HCT116 (cell line): Measurements from ENCODE around the gene LIG3. TPM values are rescaled to one million over a fixed set of nuclear protein-coding genes. Genes with fewer than 3 reads are reported as not detected.

Source experiments
- ATAC-seq: fragments of 200-7000 bp; cut with Tn5 transposase; 2 replicates; pipeline ENCODE4 v1.9.1; 2020; ENCODE audit warnings: mild to moderate bottlenecking, moderate library complexity
- BruUV-seq: library from RNA; stranded (reverse); fragments of 400-500 nt; replicated peaks from 2 replicates; lab custom pipeline; 2021; lab: Mats Ljungman, UMichigan
- CTCF ChIA-PET: fragments of 300-600 bp; sonication (Branson Sonifier 250); formaldehyde crosslinking; loops from one replicate; lab custom pipeline; 2021; ENCODE audit warnings: antibody characterized with exemption; lab: Charles Lee
- POLR2A ChIA-PET: fragments of 300-600, 350-600 bp; sonication (Branson Sonifier 250); formaldehyde crosslinking; loops from one replicate; lab custom pipeline; 2021; ENCODE audit warnings: antibody characterized with exemption; lab: Charles Lee
- RAD21 ChIA-PET, 2 experiments: fragments of 300-600 bp; sonication (Branson Sonifier 250); formaldehyde crosslinking; loops; one replicate each; lab custom pipeline; 2023; ENCODE audit warnings: low total read pairs in 2 of 2; ENCODE audit not compliant: uncharacterized antibody in 2 of 2, unreplicated experiment in 2 of 2, low non-redundant PET in 1 of 2; lab: Charles Lee
- DNase-seq: peaks from one replicate; pipeline ENCODE4 v3.0.0-alpha.2; 2010; ENCODE audit warnings: low read depth, low spot score
- H2AFZ ChIP-seq: fragments of 200-600 bp; shearing (Covaris generic), sonication (generic); 2 replicates; pipeline ENCODE4 v1.6.1; 2017; ENCODE audit warnings: low read depth, mixed run types, mixed read lengths, antibody characterized with exemption, low read length; ENCODE audit not compliant: poor library complexity, severe bottlenecking
- H3K27ac ChIP-seq: 2 replicates; pipeline ENCODE4 v1.5.1; 2012; ENCODE audit warnings: low read depth, low read length
- H3K27me3 ChIP-seq: fragments of 200-600 bp; sonication (generic); 2 replicates; pipeline ENCODE4 v1.6.1; 2016; ENCODE audit warnings: mixed run types, low read length, mixed read lengths; ENCODE audit not compliant: insufficient read depth
- H3K36me3 ChIP-seq, 2 experiments: fragments of 200-500 bp in 1 of 2; fragments of 200-600 bp in 1 of 2; sonication (Bioruptor generic) in 1 of 2; sonication (generic) in 1 of 2; 2 replicates each; pipeline versions ENCODE4 v1.5.1 to v1.6.1; 2014 to 2016; ENCODE audit warnings: low read length in 2 of 2, inconsistent platforms in 1 of 2, mixed read lengths in 1 of 2, mixed run types in 1 of 2; ENCODE audit not compliant: insufficient read depth in 2 of 2, control insufficient read depth in 1 of 2
- H3K4me1 ChIP-seq, 2 experiments: fragments of 200-600 bp in 1 of 2; sonication (generic) in 1 of 2; 2 replicates each; pipeline versions ENCODE4 v1.5.1 to v1.6.1; 2012 to 2017; ENCODE audit warnings: low read length in 2 of 2, inconsistent platforms in 1 of 2, mild to moderate bottlenecking in 1 of 2, mixed read lengths in 1 of 2, mixed run types in 1 of 2, moderate library complexity in 1 of 2; ENCODE audit not compliant: insufficient read depth in 2 of 2, control insufficient read depth in 1 of 2
- H3K4me2 ChIP-seq: fragments of 200-600 bp; sonication (generic); 2 replicates; pipeline ENCODE4 v1.6.1; 2017; ENCODE audit warnings: mixed run types, low read length, mixed read lengths
- H3K4me3 ChIP-seq, 2 experiments: fragments of 200-600 bp in 1 of 2; sonication (generic) in 1 of 2; replicated peaks in 1 of 2; 2 replicates each; pipeline ENCODE4 v1.5.1; 2011 to 2016; ENCODE audit warnings: low read length in 2 of 2, control low read depth in 1 of 2, low read depth in 1 of 2, mild to moderate bottlenecking in 1 of 2, mixed read lengths in 1 of 2, mixed run types in 1 of 2
- H3K79me2 ChIP-seq: fragments of 200-600 bp; sonication (generic); 2 replicates; pipeline ENCODE4 v1.6.1; 2017; ENCODE audit warnings: mild to moderate bottlenecking, mixed run types, low read length, moderate library complexity, mixed read lengths; ENCODE audit not compliant: insufficient read depth
- H3K9ac ChIP-seq: fragments of 200-600 bp; sonication (generic); 2 replicates; pipeline ENCODE4 v1.6.1; 2016; ENCODE audit warnings: low read length, mixed read lengths
- H3K9me2 ChIP-seq: fragments of 200-600 bp; sonication (generic), shearing (Covaris generic); 2 replicates; pipeline ENCODE4 v1.6.1; 2017; ENCODE audit warnings: mixed run types, mild to moderate bottlenecking, moderate library complexity; ENCODE audit not compliant: insufficient read depth
- H3K9me3 ChIP-seq, 2 experiments: fragments of 200-500 bp in 1 of 2; fragments of 200-600 bp in 1 of 2; sonication (Bioruptor generic) in 1 of 2; sonication (generic) in 1 of 2; 2 replicates each; pipeline ENCODE4 v1.6.1; 2014 to 2017; ENCODE audit warnings: low read length in 2 of 2, mixed read lengths in 2 of 2, inconsistent platforms in 1 of 2, low read depth in 1 of 2, mild to moderate bottlenecking in 1 of 2, mixed run types in 1 of 2, moderate library complexity in 1 of 2; ENCODE audit not compliant: control insufficient read depth in 1 of 2, insufficient read depth in 1 of 2
- H4K20me1 ChIP-seq: fragments of 200-600 bp; sonication (generic), shearing (Covaris generic); 2 replicates; pipeline ENCODE4 v1.6.1; 2017; ENCODE audit warnings: mixed run types, mild to moderate bottlenecking, moderate library complexity; ENCODE audit not compliant: insufficient read depth
- ATF3 ChIP-seq: IDR thresholded peaks from 2 replicates; pipeline ENCODE4 v1.6.1; 2012
- CEBPB ChIP-seq: IDR thresholded peaks from 2 replicates; pipeline ENCODE4 v1.6.1; 2012; ENCODE audit warnings: low read depth
- EGR1 ChIP-seq: IDR thresholded peaks from 2 replicates; pipeline ENCODE4 v1.6.1; 2012; ENCODE audit warnings: low read depth
- ELF1 ChIP-seq: IDR thresholded peaks from 2 replicates; pipeline ENCODE4 v1.6.1; 2012; ENCODE audit warnings: low read depth, borderline replicate concordance
- EZH2 ChIP-seq: fragments of 200-600 bp; sonication (generic); IDR thresholded peaks from 2 replicates; pipeline ENCODE4 v1.6.1; 2017; ENCODE audit warnings: antibody characterized with exemption, mixed run types
- EZH2phosphoT487 ChIP-seq: fragments of 200-600 bp; IDR thresholded peaks from 2 replicates; pipeline ENCODE4 v1.6.1; 2018; ENCODE audit warnings: antibody characterized with exemption, borderline replicate concordance
- JUND ChIP-seq: IDR thresholded peaks from 2 replicates; pipeline ENCODE4 v1.6.1; 2012
- POLR2AphosphoS5 ChIP-seq: IDR thresholded peaks from 2 replicates; pipeline ENCODE4 v1.6.1; 2011; ENCODE audit warnings: mild to moderate bottlenecking, low read depth, low read length, moderate library complexity
- RAD21 ChIP-seq: IDR thresholded peaks from 2 replicates; pipeline ENCODE4 v1.6.1; 2012; ENCODE audit warnings: low read depth, mild to moderate bottlenecking
- SIN3A ChIP-seq: IDR thresholded peaks from 2 replicates; pipeline ENCODE4 v1.6.1; 2012; ENCODE audit warnings: low read depth
- SP1 ChIP-seq: IDR thresholded peaks from 2 replicates; pipeline ENCODE4 v1.6.1; 2012; ENCODE audit warnings: low read depth
- SRF ChIP-seq: IDR thresholded peaks from 2 replicates; pipeline ENCODE4 v1.6.1; 2012; ENCODE audit warnings: low read depth
- TCF7L2 ChIP-seq: IDR thresholded peaks from 2 replicates; pipeline ENCODE4 v1.7.0; 2011; ENCODE audit warnings: borderline replicate concordance, inconsistent platforms; ENCODE audit not compliant: insufficient read depth, insufficient read length; ENCODE audit errors: extremely low read depth
- YY1 ChIP-seq: IDR thresholded peaks from 2 replicates; pipeline ENCODE4 v1.6.1; 2011; ENCODE audit warnings: low read length, low read depth, moderate library complexity, mild to moderate bottlenecking; ENCODE audit not compliant: insufficient replicate concordance; ENCODE audit errors: extremely low read depth
- ZNF274 ChIP-seq: fragments of 200-500 bp; sonication (Bioruptor generic); IDR thresholded peaks from 2 replicates; pipeline ENCODE4 v1.6.1; 2014; ENCODE audit warnings: mild to moderate bottlenecking, low read depth, low read length, inconsistent platforms
- intact Hi-C: fragments of 100-400 bp; cut with micrococcal nuclease; formaldehyde crosslinking; loops from 2 replicates; pipeline ENCODE4 v1.10.0; 2022
- total RNA-seq: library from RNA; stranded (reverse); gene quantifications from one replicate; pipeline ENCODE4 v1.2.1, GENCODE V29; 2021; ENCODE audit not compliant: unreplicated experiment
- TF ChIP-seq, protein P1 (sequence below): IDR thresholded peaks from 2 replicates; pipeline ENCODE4 v1.6.1; 2012; ENCODE audit warnings: low read depth
- TF ChIP-seq, protein P2 (sequence below), 3 experiments: fragments of 200-600 bp in 1 of 3; sonication (generic) in 1 of 3; IDR thresholded peaks in 2 of 3; conservative IDR thresholded peaks in 1 of 3; 2 replicates each; pipeline ENCODE4 v1.5.1; 2012 to 2017; ENCODE audit warnings: low read depth in 2 of 3, low read length in 2 of 3, antibody characterized with exemption in 1 of 3, borderline replicate concordance in 1 of 3, control low read depth in 1 of 3, mild to moderate bottlenecking in 1 of 3, mixed read lengths in 1 of 3, mixed run types in 1 of 3, moderate library complexity in 1 of 3; ENCODE audit not compliant: insufficient read depth in 1 of 3
- TF ChIP-seq, protein P3 (sequence below): IDR thresholded peaks from 2 replicates; pipeline ENCODE4 v1.6.1; 2011; ENCODE audit warnings: mild to moderate bottlenecking, low read length, moderate library complexity; ENCODE audit not compliant: insufficient replicate concordance; ENCODE audit errors: extremely low read depth
- TF ChIP-seq, protein P4 (sequence below): IDR thresholded peaks from 2 replicates; pipeline ENCODE4 v1.6.1; 2012

LIG3 gene
- total RNA-seq, 1 experiment from 2014 or later = 49.4 TPM

DNA sequence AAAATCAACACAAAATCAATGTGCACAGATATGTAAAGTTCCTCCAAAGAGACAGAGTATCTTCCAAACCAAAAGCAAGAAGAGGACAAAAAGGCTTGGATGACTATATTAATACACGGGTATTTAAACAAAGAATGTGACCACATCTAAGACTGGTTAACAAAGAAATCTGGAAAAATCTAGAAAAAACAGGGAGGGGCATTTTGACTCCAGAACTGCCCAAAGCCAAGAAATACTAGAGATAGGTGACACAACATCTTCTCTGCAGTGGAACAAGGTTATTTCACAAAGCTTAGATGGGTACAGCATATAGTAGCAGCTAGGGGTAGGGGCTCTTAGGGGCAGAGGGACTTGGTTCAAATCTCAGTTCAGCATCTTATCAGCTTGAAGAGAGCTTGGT is 72.9 kb downstream of the LIG3 start:
- peaks cover 30% of the 10 kb centered on the region for H3K79me2 ChIP-seq
- no peaks in the 10 kb centered on the region for H3K9me2 ChIP-seq
- POLR2A ChIA-PET = interaction anchor here (0.9 kb wide), 1 partner anchor 10 kb away, joined by 3 read pairs; the partner anchor contains the start of gene RFFL
- H3K9ac ChIP-seq = no peak overlapping the region
- no TSS peak for BruUV-seq
- TF ChIP-seq, protein P1, sequence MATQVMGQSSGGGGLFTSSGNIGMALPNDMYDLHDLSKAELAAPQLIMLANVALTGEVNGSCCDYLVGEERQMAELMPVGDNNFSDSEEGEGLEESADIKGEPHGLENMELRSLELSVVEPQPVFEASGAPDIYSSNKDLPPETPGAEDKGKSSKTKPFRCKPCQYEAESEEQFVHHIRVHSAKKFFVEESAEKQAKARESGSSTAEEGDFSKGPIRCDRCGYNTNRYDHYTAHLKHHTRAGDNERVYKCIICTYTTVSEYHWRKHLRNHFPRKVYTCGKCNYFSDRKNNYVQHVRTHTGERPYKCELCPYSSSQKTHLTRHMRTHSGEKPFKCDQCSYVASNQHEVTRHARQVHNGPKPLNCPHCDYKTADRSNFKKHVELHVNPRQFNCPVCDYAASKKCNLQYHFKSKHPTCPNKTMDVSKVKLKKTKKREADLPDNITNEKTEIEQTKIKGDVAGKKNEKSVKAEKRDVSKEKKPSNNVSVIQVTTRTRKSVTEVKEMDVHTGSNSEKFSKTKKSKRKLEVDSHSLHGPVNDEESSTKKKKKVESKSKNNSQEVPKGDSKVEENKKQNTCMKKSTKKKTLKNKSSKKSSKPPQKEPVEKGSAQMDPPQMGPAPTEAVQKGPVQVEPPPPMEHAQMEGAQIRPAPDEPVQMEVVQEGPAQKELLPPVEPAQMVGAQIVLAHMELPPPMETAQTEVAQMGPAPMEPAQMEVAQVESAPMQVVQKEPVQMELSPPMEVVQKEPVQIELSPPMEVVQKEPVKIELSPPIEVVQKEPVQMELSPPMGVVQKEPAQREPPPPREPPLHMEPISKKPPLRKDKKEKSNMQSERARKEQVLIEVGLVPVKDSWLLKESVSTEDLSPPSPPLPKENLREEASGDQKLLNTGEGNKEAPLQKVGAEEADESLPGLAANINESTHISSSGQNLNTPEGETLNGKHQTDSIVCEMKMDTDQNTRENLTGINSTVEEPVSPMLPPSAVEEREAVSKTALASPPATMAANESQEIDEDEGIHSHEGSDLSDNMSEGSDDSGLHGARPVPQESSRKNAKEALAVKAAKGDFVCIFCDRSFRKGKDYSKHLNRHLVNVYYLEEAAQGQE = no peak
- TF ChIP-seq TCF7L2 (no peak), ELF1 (no peak), YY1 (no peak), CEBPB (no peak), ZNF274 (no peak), ATF3 (no peak), EZH2phosphoT487 (no peak), RAD21 (no peak), EGR1 (no peak), POLR2AphosphoS5 (no peak), JUND (no peak), EZH2 (no peak), SRF (no peak), SIN3A (no peak), SP1 (no peak)
- TF ChIP-seq, protein P2, sequence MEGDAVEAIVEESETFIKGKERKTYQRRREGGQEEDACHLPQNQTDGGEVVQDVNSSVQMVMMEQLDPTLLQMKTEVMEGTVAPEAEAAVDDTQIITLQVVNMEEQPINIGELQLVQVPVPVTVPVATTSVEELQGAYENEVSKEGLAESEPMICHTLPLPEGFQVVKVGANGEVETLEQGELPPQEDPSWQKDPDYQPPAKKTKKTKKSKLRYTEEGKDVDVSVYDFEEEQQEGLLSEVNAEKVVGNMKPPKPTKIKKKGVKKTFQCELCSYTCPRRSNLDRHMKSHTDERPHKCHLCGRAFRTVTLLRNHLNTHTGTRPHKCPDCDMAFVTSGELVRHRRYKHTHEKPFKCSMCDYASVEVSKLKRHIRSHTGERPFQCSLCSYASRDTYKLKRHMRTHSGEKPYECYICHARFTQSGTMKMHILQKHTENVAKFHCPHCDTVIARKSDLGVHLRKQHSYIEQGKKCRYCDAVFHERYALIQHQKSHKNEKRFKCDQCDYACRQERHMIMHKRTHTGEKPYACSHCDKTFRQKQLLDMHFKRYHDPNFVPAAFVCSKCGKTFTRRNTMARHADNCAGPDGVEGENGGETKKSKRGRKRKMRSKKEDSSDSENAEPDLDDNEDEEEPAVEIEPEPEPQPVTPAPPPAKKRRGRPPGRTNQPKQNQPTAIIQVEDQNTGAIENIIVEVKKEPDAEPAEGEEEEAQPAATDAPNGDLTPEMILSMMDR (IDR thresholded peaks at IDR 0.05 in 2 of 3, conservative IDR thresholded peaks at IDR 0.05 in 1 of 3; ENCODE audit: borderline replicate concordance in 1 of 3, insufficient read depth in 1 of 3, low read depth in 2 of 3, low read length in 2 of 3) = no peak
- TF ChIP-seq, protein P3, sequence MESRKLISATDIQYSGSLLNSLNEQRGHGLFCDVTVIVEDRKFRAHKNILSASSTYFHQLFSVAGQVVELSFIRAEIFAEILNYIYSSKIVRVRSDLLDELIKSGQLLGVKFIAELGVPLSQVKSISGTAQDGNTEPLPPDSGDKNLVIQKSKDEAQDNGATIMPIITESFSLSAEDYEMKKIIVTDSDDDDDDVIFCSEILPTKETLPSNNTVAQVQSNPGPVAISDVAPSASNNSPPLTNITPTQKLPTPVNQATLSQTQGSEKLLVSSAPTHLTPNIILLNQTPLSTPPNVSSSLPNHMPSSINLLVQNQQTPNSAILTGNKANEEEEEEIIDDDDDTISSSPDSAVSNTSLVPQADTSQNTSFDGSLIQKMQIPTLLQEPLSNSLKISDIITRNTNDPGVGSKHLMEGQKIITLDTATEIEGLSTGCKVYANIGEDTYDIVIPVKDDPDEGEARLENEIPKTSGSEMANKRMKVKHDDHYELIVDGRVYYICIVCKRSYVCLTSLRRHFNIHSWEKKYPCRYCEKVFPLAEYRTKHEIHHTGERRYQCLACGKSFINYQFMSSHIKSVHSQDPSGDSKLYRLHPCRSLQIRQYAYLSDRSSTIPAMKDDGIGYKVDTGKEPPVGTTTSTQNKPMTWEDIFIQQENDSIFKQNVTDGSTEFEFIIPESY = no peak
- TF ChIP-seq, protein P4, sequence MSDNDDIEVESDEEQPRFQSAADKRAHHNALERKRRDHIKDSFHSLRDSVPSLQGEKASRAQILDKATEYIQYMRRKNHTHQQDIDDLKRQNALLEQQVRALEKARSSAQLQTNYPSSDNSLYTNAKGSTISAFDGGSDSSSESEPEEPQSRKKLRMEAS = no peak
- H3K36me3 ChIP-seq = no peaks in the 10 kb centered on the region
- RAD21 ChIA-PET = interaction anchor here in 1 of 2 experiments (1.0 kb wide), 1 partner anchor 10 kb away, joined by 4 read pairs; no protein-coding TSS in a partner anchor
- H3K4me2 ChIP-seq = no peak overlapping the region
- intact Hi-C loops = no loop called here
- H3K9me3 ChIP-seq = no peaks in the 10 kb centered on the region
- no peaks in the 10 kb centered on the region for H3K27me3 ChIP-seq
- H3K4me3 ChIP-seq = no peak overlapping the region
- H2AFZ ChIP-seq = no peak overlapping the region
- DNase-seq (no peak), ATAC-seq (no peak)
- H3K27ac ChIP-seq = no peak overlapping the region
- peaks cover 14 to 15% of the 10 kb centered on the region in 2 experiments; a peak in 3 of 4 replicates for H3K4me1 ChIP-seq
- CTCF ChIA-PET = no interaction called here
- no peaks in the 10 kb centered on the region for H4K20me1 ChIP-seq
